SHP77 treated with DMSO at 0.1 percent for 48 hours (cell line): ENCODE results near the gene ANKS1B.

Source experiments
- DNase-seq: peaks from one replicate; lab custom pipeline; 2025; lab: John Stamatoyannopoulos, UW

ANKS1B gene

DNA sequence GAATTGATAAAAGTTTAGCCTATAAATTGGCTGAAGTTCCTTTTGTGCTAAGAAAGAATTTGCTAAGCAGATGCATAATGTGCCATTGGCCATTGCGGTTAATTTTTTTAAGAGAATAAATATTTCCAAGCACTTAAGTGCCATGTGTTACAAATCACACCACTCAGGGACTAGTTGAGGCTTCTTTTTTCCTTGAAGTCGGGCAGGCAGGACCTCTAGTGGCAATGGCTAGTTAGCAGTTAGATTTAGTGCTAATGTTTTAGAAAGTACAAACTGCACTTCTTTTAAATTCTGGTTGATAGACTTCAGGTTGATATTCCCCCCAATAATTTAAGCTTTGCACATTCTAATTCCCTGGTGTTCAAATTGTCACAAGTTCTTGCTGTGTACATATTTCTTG, 1045.4 kb downstream of the ANKS1B start:
- DNase-seq = no peak

DNA sequence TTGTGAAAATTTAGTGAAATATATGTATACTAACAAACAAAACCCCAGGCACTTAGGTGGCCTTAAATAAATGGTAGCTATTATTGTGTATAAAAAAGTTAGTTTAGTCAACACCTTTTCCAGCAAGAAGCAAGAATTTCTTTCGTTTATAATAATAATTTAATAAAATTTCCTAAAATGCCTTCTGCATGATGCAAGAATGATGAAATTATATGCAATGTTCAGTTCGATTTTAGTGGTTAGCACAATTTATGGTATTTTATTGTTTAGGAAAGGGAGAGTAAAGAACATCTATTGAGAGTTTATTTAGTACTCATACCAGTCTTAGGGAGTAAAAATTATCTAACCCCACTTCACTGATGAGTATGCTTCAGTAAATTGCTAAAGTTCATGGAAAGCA, 1048.9 kb downstream of the ANKS1B start:
- DNase-seq = no peak

DNA sequence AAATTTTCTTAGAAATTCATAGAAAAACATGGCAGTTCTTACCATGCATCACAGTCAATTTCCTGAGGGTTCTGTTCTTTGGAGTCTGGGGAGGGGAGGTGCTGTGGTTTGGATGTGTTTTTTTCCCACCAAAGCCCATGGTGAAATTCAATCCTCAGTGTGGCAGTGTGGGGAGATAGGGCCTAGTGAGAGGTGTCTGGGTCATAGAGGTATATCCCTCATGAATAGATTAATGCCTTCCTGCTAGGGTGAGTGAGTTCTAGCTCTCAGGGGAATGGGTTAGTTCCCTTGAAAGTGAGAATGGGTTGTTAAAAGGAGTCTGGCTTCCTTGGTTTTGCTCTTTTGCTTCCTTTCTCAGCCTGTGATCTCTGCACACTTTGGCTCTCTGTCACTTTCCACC, 1061.9 kb downstream of the ANKS1B start:
- DNase-seq = no peak

DNA sequence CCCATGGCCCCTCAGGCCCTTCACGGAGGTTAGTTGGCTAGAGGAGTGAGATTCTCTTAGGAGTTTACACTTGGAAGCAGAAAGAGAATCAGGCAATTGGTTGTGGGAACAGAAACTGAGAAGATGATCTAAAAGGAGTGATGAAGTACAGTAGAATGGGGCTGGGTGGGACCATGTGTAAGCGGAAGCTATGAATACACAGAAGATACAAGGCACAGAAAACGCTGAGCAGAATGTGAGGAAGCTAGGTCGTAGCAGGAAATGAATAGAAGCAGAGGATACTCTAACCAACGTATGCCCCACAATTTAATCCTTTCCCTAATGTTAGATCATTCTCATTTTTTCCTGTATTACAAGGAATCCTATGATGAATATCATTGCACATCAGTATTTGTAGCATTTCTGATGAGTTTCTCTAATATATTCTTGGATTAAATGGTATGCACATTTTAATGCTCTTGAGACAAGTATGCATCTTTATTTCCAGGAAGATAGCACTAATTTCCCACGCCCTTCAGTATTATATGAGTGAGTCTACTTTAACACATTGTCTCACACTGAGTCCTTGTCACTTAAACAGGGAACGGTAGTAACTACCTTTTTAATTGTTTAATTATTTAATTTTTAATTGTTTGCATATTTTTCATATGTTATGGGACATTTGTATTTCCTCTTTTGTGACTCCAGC, 1066.4 kb downstream of the ANKS1B start:
- DNase-seq = no peak

DNA sequence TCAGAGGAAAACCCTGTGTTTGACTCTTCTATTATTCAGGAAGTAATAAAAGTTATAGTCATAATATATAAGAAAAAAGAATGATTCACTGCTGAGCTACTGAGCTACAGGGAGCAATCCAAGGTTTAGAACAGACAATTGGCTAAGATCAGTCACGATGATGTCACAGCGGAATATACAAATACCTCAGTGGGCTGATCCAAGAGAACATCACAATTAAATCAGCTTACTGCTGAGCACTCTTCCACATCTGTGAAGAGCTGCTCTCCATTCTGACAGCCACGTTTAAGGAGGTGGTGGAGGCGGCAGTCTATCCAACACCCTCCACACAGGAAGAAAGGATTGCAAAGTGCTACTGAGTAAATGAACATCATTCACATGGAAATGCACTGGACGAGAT, 1068.6 kb downstream of the ANKS1B start:
- DNase-seq = no peak

DNA sequence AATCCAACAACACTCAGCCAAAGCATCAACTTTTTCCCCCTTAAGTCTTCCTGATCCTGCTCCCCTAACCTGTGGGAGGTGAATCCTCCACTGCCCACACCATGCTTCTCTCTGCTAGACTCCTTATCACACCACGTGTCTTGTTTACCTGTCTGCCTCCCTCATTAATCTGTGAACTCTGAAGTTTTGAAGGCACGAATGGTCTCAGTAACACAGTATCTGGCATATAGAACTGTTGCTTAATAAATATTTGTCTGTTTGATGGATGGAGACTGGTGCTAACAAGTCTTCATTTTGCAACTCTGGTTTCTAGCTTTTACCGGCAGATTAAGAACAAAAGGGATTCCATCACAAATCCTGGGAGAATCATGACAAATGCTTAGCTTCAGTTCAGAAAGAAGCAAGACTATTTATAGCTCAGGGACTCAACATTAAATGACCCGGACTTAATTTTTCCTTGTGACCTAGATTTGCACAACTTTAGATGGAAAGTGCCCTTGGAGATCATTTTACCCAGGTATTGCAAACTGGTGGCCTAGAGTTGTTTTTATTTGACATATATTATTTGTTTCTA, 1072.2 kb downstream of the ANKS1B start:
- no peak for DNase-seq

DNA sequence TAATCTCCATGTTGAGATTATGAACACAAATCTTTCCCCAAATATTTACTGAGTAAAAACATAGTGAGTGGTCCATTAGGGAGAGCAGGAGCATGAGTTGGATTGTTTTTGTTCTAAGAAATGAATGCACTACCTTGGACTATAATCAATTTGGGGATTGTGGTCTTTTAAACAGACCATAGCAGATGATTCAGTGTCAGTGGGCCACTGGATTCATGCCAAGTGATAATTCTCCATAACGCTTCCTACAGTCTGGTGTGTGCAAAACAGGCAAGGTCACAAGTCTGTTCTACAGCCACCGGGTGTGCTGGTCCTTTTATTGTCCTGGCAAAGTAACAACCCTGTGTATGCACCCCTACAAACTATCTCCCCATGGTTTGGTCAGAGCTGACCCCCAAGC, 1073.3 kb downstream of the ANKS1B start:
- DNase-seq = no peak

DNA sequence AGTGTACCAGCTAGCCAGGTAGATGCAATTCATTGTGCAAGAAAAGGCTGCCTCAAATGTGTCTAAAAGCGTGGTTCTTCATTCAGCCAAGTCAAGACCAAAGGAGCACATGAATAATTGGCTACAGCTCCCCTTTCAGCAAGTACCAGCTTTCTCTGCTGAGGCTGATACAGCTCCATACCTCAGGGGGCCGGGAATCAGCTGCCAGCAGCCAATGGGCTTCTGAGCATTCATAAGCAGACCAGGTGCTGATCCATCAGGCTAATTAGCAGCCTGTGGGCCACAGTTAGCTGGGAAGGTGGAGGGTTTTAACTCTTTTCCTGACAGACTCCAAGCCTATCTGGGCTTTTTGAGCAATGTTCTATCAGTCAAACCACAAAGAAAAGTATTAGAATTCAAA, 1075.0 kb downstream of the ANKS1B start:
- DNase-seq = no peak

DNA sequence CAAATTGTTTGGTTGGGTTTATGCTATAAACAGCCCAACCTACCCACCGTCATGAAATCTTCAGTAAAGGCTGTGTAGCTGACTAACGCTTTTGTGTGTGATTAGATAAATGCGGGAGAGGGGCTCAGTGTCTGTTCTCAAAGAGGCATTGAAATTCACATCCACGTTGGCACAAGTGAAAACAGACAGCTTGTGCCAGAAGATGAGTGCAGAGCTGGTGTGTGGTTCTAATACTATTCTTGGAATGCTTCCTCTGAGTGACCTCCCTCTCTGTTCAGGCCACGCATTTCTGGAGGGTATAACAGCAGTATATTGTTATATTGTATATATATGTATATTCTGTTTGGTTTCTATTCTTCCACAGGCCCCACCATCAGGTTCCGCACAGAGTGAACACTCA, 1075.9 kb downstream of the ANKS1B start:
- no peak for DNase-seq

DNA sequence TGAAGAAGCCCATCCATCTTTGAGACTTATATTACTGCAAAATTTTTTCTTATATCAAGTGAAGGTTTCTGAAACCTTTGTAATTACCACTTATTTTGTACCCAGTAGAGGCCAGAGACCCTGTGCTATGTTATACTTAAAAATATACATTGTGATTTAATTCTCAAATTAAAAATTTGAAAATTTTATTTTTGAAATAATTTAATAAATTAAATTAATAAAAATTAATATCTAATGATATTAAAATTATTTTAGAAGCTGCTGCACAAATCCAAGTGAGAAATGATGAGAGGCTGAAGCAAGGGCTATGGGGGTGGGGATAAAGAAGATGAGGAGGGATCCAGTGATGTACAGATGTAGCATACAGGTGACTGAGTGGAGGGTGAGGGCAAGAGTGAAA, 1080.9 kb downstream of the ANKS1B start:
- no peak for DNase-seq

DNA sequence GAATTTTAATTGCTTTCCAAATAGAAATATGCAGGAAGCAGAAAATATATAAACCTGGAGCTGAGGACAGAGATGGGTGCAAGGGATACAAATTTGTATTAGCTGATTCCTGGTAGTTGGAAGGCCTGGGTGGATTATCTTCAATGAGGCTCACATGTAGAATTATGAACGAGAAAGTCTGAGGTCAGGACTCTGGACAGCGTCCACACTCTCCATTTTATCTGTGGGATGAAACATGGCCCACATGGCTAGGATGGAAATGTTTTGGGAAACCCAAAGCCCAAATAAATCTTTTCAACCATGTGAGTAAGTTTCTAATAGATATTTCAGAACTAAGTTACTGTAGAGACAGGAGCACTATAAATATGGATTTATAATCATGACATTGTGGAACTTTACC, 1083.5 kb downstream of the ANKS1B start:
- DNase-seq = no peak

DNA sequence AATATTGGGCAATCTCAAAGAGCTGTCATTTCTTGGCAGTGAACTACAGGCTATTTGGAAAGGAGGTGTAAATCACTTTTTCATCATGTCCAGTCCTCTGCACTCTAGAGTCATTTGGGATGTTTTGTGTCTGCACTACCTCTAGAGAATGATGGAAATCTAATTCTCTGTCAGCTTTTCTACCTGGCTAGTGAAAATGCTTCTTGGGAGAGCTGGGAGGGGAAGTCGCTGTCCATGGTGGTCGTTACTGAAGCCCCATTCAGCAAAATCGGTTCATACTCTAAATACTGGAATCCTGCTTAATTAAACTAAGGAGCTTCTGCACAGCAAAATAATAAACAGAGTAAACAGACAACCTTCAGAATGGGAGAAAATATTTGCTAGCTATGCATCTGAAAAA, 1087.8 kb downstream of the ANKS1B start:
- no peak for DNase-seq

DNA sequence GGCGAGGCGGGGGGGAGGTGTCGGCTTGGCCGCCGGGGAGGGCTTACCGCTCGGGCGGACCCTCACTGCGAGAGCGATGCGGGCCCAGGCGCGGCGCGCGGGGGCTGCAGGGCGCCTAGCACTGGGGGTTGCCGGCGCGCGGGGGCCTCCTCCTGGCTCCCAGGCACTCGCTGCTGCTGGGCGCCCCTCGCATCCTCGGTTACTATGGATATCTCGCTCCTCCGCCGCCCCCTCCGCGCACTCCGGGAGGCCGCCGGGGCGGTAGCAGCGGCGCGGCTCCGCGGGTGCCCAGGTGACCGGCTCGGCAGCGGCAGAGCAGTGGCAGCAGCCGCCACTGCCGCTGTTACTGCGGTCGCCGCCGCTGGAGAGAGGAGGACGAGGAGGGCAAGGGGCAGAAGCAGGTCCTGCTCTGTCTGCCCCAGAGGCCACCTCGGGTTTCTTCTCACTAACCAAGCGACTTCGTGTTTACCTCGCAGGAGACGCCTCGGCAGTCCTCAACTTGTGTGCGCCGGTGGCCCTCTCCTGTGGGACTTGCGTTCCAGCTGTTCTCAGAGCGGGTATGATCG, 1089.6 kb downstream of the ANKS1B start:
- DNase-seq = no peak

DNA sequence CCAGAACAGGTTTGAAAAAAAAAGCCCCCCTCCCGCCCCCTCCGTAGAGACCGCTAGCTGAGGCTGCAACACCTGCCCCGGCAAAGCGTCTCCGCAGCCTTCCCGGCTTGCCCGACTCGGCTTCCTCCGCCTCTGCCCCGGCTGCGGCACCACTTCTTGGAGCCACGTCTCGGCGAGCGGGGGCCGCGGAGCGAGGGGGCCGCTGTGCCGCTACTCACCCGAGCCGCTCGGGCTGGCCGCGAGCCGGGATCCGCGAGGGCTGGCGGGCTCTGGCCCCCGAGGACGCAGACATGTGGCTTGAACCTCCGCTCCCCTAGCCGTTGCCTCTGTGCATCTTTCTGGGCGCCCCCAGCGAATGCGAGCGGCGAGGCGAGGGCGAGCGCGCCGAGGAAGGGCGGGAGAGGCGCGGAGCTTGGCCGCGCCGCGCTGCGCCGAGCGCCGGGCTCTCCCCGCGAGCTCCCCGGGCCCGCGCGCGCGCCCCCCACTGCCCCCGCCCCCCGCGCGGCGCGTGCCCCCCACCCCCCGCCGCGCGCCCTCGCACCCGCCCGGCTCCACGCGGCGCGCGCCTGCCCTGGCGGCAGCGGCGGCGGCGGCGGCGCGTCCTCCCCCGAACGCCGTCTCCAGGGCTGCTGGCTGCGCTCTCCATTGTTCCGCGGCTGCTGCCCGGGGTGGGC, 1090.2 kb downstream of the ANKS1B start:
- no peak for DNase-seq

DNA sequence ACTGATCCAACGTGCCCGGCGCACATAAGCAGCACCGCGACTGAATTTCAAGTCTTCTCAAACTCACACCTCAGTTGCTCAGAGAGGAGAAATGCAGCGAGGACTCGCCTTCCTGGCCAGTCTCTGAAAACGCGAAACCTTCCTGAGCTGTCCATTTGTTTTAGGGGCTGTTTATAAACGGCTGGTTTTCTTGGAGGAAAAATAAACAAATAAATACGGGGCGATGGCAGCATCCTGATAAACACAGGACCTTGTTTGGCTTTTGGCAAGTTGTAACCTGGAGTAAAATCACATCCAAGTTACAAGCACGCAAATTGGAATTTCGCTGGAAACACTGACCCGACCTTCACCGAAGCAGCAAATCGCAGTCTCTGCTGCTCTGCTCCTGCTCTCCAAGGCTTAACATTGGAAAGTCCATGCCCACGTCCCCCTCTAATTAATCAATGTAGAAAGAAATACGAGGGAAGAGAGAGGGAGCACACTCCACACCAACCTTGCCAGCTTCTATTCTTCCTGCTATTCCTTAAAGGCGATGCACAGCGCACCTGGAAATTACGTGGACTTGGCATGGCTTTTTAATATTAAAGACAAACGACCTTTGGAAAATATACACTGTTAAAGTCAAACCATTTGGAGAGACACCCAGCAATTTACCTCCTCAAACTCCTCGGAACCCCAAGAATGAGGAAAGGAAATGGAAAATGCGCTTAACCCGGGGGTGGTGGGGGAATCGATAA, 1090.9 kb downstream of the ANKS1B start:
- no peak for DNase-seq

DNA sequence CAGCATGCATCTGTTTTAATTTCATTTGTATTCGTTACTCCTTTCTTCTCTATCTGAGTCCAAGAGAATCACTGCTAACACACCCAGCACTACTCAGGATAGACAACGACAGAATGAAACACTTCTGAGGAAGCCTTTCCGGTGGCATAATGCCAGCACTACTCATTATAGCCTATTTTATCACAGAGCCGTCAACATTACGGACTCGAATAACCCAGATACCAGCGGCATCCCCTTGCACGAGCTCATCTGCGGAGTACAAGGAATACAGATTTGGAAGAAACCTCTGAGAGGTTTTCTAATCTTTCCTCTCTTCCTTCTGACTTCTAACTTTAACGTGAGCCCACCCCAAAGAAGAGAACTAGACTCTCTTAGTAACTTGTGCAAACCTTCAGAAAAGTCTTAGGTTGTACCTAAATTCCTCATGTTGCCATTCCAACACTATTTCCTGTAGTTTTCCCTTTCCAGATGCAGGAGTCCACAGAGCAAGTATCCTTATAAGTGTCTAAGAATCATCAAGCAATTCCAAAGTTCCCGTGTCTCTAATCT, 1091.5 kb downstream of the ANKS1B start:
- no peak for DNase-seq

DNA sequence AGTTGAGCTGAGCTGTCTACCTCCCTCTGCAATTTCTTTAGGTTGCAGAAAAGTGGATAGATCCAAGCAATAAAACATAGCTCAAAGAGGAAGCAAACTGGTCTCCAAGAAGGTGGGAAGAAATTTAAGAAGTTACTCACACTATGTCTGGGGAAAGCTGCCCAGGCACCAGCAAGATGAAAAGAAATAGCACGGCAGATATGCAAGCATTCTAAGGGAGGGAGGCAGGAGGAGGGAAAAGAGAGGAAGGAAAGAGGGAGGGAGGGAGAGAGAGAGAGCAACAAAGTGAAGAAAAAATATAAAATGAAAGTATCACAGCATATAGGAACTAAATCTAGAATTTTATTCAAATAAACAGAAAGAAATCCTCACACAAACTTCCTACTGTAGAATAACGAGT, 1099.0 kb downstream of the ANKS1B start:
- DNase-seq = no peak

DNA sequence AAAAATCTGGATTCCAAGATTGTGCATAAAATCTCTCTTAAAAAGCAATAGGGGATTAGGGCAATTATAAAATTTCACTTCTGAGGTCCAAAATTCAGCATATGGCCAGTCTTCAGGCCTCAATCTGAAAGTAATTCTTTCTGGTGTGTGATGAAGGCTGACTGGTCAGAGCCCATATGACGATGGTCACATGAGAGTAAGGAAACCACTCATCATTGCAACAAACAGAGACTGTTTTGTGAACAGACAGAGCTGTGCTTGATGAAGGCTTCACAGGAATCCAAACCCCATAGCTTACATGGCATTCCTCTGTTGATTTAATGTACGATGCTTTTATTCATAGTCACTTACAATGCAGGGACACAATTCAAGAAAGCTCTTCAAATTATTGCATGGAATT, 1101.5 kb downstream of the ANKS1B start:
- no peak for DNase-seq

DNA sequence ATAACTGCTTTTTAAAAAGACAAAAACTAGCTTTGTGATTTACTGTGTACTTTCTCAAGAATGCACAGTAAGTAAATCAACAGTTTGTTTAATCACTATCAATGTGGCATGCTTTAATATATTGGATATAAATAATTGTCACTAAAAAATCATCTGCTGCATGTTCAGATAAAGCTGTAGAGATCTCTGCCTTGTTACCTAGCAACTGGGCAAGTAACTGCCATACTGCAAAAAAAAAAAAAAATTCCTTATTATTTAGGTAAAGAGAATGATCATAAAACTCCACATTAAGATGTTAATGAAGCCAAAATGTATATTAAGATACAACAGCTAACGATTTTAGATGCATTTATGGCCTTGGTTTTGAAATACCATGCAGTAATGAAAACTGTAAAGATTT, 1102.2 kb downstream of the ANKS1B start:
- DNase-seq = no peak

DNA sequence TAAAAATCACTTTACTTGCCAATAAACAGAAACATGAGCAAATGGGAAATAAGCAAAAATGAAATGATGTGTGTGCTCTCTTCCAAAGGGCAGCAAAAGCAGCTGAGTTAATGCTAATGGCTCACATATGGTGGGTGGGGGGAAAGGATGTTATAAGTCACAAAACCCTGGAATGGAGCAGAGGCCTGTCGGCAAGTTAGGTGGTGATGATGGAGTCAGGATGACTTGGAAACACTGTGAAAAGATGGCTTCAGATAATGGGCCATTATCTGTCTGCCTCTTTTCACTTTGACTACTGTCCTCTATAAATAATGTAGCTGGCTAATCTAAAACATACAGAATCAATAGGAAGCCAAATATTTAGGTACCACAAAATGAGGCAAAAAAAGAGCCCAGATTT, 1111.0 kb downstream of the ANKS1B start:
- no peak for DNase-seq

DNA sequence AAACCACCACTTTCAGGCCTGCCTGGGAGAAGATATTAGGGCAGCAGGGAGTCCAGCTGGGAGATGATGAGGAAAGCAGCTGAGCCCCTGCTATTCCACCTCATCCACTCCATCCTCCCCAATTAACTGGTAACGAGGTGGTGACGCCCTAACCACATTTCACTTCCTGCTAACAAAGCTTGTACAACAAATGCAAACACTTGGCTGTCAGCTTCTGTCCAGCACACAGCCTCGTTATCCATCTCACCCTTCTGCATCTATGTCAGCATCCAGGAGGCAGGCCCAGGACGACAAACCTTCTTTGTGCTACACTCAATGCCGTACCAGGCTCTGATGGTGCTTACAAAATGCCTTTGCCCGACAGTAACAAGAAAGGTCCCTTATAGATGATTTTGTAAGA, 1114.2 kb downstream of the ANKS1B start:
- DNase-seq = peak; percentile 48

DNA sequence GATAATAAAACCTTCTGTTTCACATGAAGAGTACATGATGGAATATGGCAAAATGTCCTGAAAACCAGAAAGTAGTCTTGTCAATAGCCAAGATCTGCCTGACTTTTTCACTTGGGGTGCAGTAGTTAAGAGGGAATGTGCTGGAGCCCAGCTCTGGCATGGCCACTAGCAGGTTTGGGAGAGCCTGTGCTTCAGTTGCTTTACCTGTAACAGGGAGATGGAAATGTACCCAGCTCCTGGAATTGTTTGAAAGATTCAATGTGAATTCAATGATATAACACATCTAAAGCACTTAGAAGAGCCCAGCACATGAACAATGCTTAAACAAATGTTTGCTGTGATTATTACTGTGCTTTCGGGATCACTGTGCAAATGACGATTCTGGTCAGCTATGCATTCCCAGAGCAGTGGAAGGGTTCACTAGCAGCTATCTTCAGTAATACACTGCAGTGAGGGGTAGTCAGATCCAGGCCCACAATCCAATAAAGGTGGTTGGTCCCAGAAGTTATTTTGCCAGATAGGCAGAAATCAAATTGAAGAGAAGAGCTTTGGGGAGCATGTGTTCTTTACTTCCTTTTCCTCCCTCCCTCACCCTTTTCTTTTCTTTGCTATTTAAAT, 1114.7 kb downstream of the ANKS1B start:
- no peak for DNase-seq
